Adrenal gland (tissue), 5 donors: Measurements from ENCODE around the gene RNF182.

Experiments
- POLR2A ChIP-seq, 2 donors: fragments of 450-650 bp; IDR thresholded peaks; one replicate each; pipeline ENCODE4 v1.6.1; 2017; ENCODE audit warnings: antibody characterized with exemption in 2 of 2, mild to moderate bottlenecking in 2 of 2, moderate library complexity in 1 of 2
- TF ChIP-seq, protein P1 (sequence below), 6 experiments: fragments of 450-650 bp in 4 of 6; fragments of 200-600 bp in 2 of 6; sonication (generic) in 1 of 6; IDR thresholded peaks; 1 replicate in 5 of 6; 2 replicates in 1 of 6; pipeline versions ENCODE4 v1.5.1 to v1.8.0; 2016 to 2021; ENCODE audit warnings: antibody characterized with exemption in 6 of 6, mild to moderate bottlenecking in 2 of 6, moderate library complexity in 1 of 6
- donor health status: DM: no; HTN: no; CAD: no.

DNA sequence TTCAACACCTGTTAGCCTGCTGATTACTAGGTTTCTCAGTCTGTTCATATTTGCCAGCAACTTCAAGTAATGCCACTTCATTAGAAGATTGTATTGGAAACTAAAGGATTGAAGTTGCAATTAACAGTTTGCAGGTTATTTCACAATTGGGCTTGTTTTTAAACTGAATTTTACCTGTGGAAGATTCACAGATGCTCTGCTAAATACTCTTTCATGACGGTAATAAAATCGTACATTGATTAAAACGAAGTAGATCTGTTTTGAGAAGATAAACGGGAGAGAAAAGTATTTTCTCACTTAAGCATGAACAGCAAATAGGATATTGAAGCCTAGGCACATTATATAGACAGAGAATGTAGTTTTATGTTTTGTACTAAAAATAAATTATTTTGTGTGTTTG is 1.6 kb downstream of the RNF182 start:
- no peak for TF ChIP-seq POLR2A (IDR thresholded peaks at IDR 0.05)
- TF ChIP-seq, protein P1, sequence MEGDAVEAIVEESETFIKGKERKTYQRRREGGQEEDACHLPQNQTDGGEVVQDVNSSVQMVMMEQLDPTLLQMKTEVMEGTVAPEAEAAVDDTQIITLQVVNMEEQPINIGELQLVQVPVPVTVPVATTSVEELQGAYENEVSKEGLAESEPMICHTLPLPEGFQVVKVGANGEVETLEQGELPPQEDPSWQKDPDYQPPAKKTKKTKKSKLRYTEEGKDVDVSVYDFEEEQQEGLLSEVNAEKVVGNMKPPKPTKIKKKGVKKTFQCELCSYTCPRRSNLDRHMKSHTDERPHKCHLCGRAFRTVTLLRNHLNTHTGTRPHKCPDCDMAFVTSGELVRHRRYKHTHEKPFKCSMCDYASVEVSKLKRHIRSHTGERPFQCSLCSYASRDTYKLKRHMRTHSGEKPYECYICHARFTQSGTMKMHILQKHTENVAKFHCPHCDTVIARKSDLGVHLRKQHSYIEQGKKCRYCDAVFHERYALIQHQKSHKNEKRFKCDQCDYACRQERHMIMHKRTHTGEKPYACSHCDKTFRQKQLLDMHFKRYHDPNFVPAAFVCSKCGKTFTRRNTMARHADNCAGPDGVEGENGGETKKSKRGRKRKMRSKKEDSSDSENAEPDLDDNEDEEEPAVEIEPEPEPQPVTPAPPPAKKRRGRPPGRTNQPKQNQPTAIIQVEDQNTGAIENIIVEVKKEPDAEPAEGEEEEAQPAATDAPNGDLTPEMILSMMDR (IDR thresholded peaks at IDR 0.05), result no peak
